GM21528 (cell line): ENCODE measurements around the gene SPATA9.
"Not testable (repeated sequence)": the region's sequence is repeated elsewhere in the genome, so short reads cannot be mapped to it uniquely, and the experiment has no call there.

ENCODE experiments used
- ATAC-seq: cut with Tn5 transposase; IDR thresholded peaks from one replicate; pipeline ENCODE4 v1.9.1; 2021; ENCODE audit warnings: mild to moderate bottlenecking, moderate library complexity; ENCODE audit not compliant: unreplicated experiment, low FRiP score

The SPATA9 gene

GRCh38 chr5:95647886-95648860 lies 34.6 kb downstream of the SPATA9 start:
- ATAC-seq, result no peak

GRCh38 chr5:95646569-95647431 lies 36.0 kb downstream of the SPATA9 start, which contains the start of gene RFESD:
Gene RFESD (plus strand): TSS chr5:95646777. CDS start chr5:95652272, 5,495 bp downstream.
- peak; percentile 99 for ATAC-seq

GRCh38 chr5:95646226-95646568 lies 36.6 kb downstream of the SPATA9 start:
- not testable (repeated sequence) for ATAC-seq

- ATAC-seq, result peak; percentile 48
Measured at GRCh38 chr5:95644351-95645042, 38.3 kb downstream of the SPATA9 start.

- ATAC-seq, result no peak
Measured at GRCh38 chr5:95643152-95643551, 39.6 kb downstream of the SPATA9 start.

- no peak for ATAC-seq
Measured at GRCh38 chr5:95641741-95642220, 41.0 kb downstream of the SPATA9 start.

- ATAC-seq, result no peak
Measured at GRCh38 chr5:95638632-95639031, 44.2 kb downstream of the SPATA9 start.

GRCh38 chr5:95634081-95634480 lies 48.7 kb downstream of the SPATA9 start:
- no peak for ATAC-seq

- ATAC-seq, result no peak
Measured at GRCh38 chr5:95633671-95634070, 49.1 kb downstream of the SPATA9 start.

GRCh38 chr5:95632942-95633341 lies 49.8 kb downstream of the SPATA9 start:
- not testable (repeated sequence) for ATAC-seq

- ATAC-seq, result peak; percentile 93
Measured at GRCh38 chr5:95631991-95632675, 50.7 kb downstream of the SPATA9 start.

- no peak for ATAC-seq
Measured at GRCh38 chr5:95631255-95631958, 51.4 kb downstream of the SPATA9 start.

- ATAC-seq, result no peak
Measured at GRCh38 chr5:95630394-95630917, 52.3 kb downstream of the SPATA9 start.

GRCh38 chr5:95628933-95629332 lies 53.9 kb downstream of the SPATA9 start:
- ATAC-seq, result no peak

GRCh38 chr5:95627971-95628810 lies 54.6 kb downstream of the SPATA9 start:
- no peak for ATAC-seq

GRCh38 chr5:95626701-95627100 lies 56.1 kb downstream of the SPATA9 start:
- ATAC-seq, result no peak

- ATAC-seq, result no peak
Measured at GRCh38 chr5:95624368-95624767, 58.4 kb downstream of the SPATA9 start.

- ATAC-seq, result no peak
Measured at GRCh38 chr5:95623706-95624105, 59.1 kb downstream of the SPATA9 start.
